GM12864 (cell line): ENCODE measurements around the gene STK32A.

Experiments used
- DNase-seq: peaks from one replicate; pipeline ENCODE4 v3.0.0-alpha.2; 2011; ENCODE audit warnings: low read depth
- H3K4me3 ChIP-seq: 2 replicates; pipeline ENCODE4 v1.5.1; 2011; ENCODE audit warnings: mild to moderate bottlenecking, low read depth, low read length, control low read depth
- CTCF ChIP-seq: IDR thresholded peaks from 2 replicates; pipeline ENCODE4 v1.5.1; 2011; ENCODE audit warnings: low read depth, mild to moderate bottlenecking, moderate library complexity, low read length, control low read depth, inconsistent platforms; ENCODE audit errors: missing control alignments

Gene STK32A

GRCh38 chr5:147397616-147398015, 162.8 kb downstream of the STK32A start:
- no peak overlapping the region for H3K4me3 ChIP-seq
- no peak for DNase-seq
- peak; percentile 24 for TF ChIP-seq CTCF

GRCh38 chr5:147398860-147399259, 164.0 kb downstream of the STK32A start:
- H3K4me3 ChIP-seq = no peak overlapping the region
- no peak for TF ChIP-seq CTCF
- no peak for DNase-seq

- TF ChIP-seq CTCF = no peak
- DNase-seq = no peak
- H3K4me3 ChIP-seq = no peak overlapping the region
Observed at GRCh38 chr5:147400126-147400809, 165.4 kb downstream of the STK32A start.

GRCh38 chr5:147400881-147401280, 166.1 kb downstream of the STK32A start:
- H3K4me3 ChIP-seq = no peak overlapping the region
- DNase-seq = no peak
- no peak for TF ChIP-seq CTCF

GRCh38 chr5:147403651-147404640, 169.1 kb downstream of the STK32A start:
- H3K4me3 ChIP-seq = no peak overlapping the region
- DNase-seq = peak; percentile 30
- TF ChIP-seq CTCF = no peak

- no peak for DNase-seq
- no peak overlapping the region for H3K4me3 ChIP-seq
- TF ChIP-seq CTCF = no peak
Observed at GRCh38 chr5:147404706-147405105, 169.9 kb downstream of the STK32A start.
